H1 (cell line): ENCODE data around the gene BAIAP2. TPM values are rescaled to one million over a fixed set of nuclear protein-coding genes. Genes with fewer than 3 reads are reported as not detected.

Experiments
- CTCF ChIA-PET: fragments of 300-600 bp; sonication (Branson Sonifier 250); formaldehyde crosslinking; loops from one replicate; lab custom pipeline; 2021; ENCODE audit not compliant: partially characterized antibody; lab: Charles Lee
- POLR2A ChIA-PET: fragments of 300-600 bp; sonication (Branson Sonifier 250); formaldehyde crosslinking; loops from one replicate; lab custom pipeline; 2021; ENCODE audit warnings: inconsistent platforms; ENCODE audit not compliant: partially characterized antibody; lab: Charles Lee
- DNase-seq, 2 experiments: peaks; one replicate each; pipeline versions ENCODE4 v3.0.0 to v3.0.0-alpha.2; 2010 to 2022; ENCODE audit warnings: low spot score in 2 of 2, low read depth in 1 of 2, mixed read lengths in 1 of 2
- FAIRE-seq: peaks from 2 replicates; lab custom pipeline; 2011; peaks lifted over from hg19 to GRCh38; lab: Jason Lieb, UNC
- H2AFZ ChIP-seq: 2 replicates; pipeline ENCODE4 v1.8.1; 2012; ENCODE audit warnings: low read length, inconsistent platforms
- H2AK5ac ChIP-seq: 2 replicates; pipeline ENCODE4 v1.6.1; 2013; ENCODE audit warnings: low read depth, low read length
- H2BK120ac ChIP-seq: replicated peaks from 2 replicates; pipeline ENCODE3; 2013; ENCODE audit warnings: low read depth, low read length, inconsistent platforms
- H2BK12ac ChIP-seq: 2 replicates; pipeline ENCODE4 v1.6.1; 2013; ENCODE audit warnings: low read depth, low read length
- H2BK15ac ChIP-seq: 2 replicates; pipeline ENCODE4 v1.6.1; 2013; ENCODE audit warnings: low read length
- H2BK20ac ChIP-seq: 2 replicates; pipeline ENCODE4 v1.6.1; 2013; ENCODE audit warnings: low read length
- H2BK5ac ChIP-seq: 2 replicates; pipeline ENCODE4 v1.6.1; 2013; ENCODE audit warnings: low read depth, low read length
- H3K14ac ChIP-seq: 2 replicates; pipeline ENCODE4 v1.6.1; 2013; ENCODE audit warnings: inconsistent platforms; ENCODE audit not compliant: insufficient read length
- H3K18ac ChIP-seq: 2 replicates; pipeline ENCODE4 v1.6.1; 2013; ENCODE audit warnings: low read length; ENCODE audit errors: extremely low read depth
- H3K23ac ChIP-seq: 2 replicates; pipeline ENCODE4 v1.6.1; 2013; ENCODE audit warnings: inconsistent platforms; ENCODE audit not compliant: insufficient read length
- H3K23me2 ChIP-seq: 2 replicates; pipeline ENCODE4 v1.6.1; 2013; ENCODE audit warnings: low read depth, low read length
- H3K27ac ChIP-seq: 2 replicates; pipeline ENCODE4 v1.6.1; 2011; ENCODE audit warnings: low read depth, low read length, inconsistent platforms
- H3K27me3 ChIP-seq, 4 experiments: replicated peaks in 1 of 4; 1 replicate in 1 of 4; 2 replicates in 3 of 4; pipeline versions ENCODE4 v1.6.1 to v1.8.1; 2011 to 2013; ENCODE audit warnings: low read length in 3 of 4, mild to moderate bottlenecking in 3 of 4, inconsistent platforms in 2 of 4, mixed read lengths in 2 of 4, moderate library complexity in 1 of 4; ENCODE audit not compliant: control insufficient read depth in 3 of 4, insufficient read depth in 3 of 4; ENCODE audit errors: extremely low read depth in 1 of 4
- H3K36me3 ChIP-seq, 4 experiments: 2 replicates each; pipeline versions ENCODE4 v1.6.1 to v1.8.1; 2011 to 2013; ENCODE audit warnings: mild to moderate bottlenecking in 4 of 4, low read length in 3 of 4, moderate library complexity in 2 of 4, control low read depth in 1 of 4, inconsistent platforms in 1 of 4; ENCODE audit not compliant: insufficient read depth in 4 of 4, control insufficient read depth in 2 of 4
- H3K4ac ChIP-seq: replicated peaks from 2 replicates; pipeline ENCODE3; 2013; ENCODE audit warnings: low read length, low read depth, mixed read lengths, inconsistent platforms; ENCODE audit not compliant: insufficient read length
- H3K4me1 ChIP-seq, 4 experiments: replicated peaks in 1 of 4; 1 replicate in 1 of 4; 2 replicates in 3 of 4; pipeline versions ENCODE4 v1.6.1 to v1.8.1; 2011 to 2013; ENCODE audit warnings: low read length in 3 of 4, inconsistent platforms in 2 of 4, mixed read lengths in 1 of 4; ENCODE audit not compliant: insufficient read depth in 4 of 4, control insufficient read depth in 3 of 4
- H3K4me2 ChIP-seq, 2 experiments: 2 replicates each; pipeline versions ENCODE4 v1.6.1 to v1.8.1; 2011 to 2013; ENCODE audit warnings: low read depth in 2 of 2, low read length in 2 of 2, control low read depth in 1 of 2, inconsistent platforms in 1 of 2, mild to moderate bottlenecking in 1 of 2; ENCODE audit not compliant: insufficient read depth in 1 of 2
- H3K4me3 ChIP-seq, 4 experiments: fragments of 200-600, 300-600 bp in 1 of 4; sonication (generic), shearing (Covaris generic), sonication (Bioruptor Twin) in 1 of 4; 2 replicates each; pipeline versions ENCODE4 v1.5.1 to v1.8.1; 2011 to 2016; ENCODE audit warnings: low read length in 4 of 4, low read depth in 3 of 4, control low read depth in 2 of 4, inconsistent platforms in 2 of 4, mild to moderate bottlenecking in 2 of 4, mixed read lengths in 1 of 4, moderate library complexity in 1 of 4; ENCODE audit not compliant: insufficient read depth in 2 of 4; ENCODE audit errors: extremely low read depth in 1 of 4
- H3K56ac ChIP-seq: replicated peaks from 2 replicates; pipeline ENCODE3; 2013; ENCODE audit warnings: low read depth, mild to moderate bottlenecking, mixed read lengths, low read length, inconsistent platforms; ENCODE audit not compliant: insufficient read length
- H3K79me1 ChIP-seq: 2 replicates; pipeline ENCODE4 v1.6.1; 2013; ENCODE audit warnings: low read depth, low read length, control low read depth
- H3K79me2 ChIP-seq, 2 experiments: 2 replicates each; pipeline versions ENCODE4 v1.6.1 to v1.8.1; 2012 to 2013; ENCODE audit warnings: low read length in 2 of 2, mild to moderate bottlenecking in 2 of 2, inconsistent platforms in 1 of 2; ENCODE audit not compliant: insufficient read depth in 2 of 2, control insufficient read depth in 1 of 2
- H3K9ac ChIP-seq, 4 experiments: replicated peaks in 1 of 4; 1 replicate in 1 of 4; 2 replicates in 3 of 4; pipeline versions ENCODE4 v1.6.1 to v1.8.1; 2011 to 2013; ENCODE audit warnings: low read depth in 3 of 4, low read length in 3 of 4, control low read depth in 2 of 4, mild to moderate bottlenecking in 2 of 4, moderate library complexity in 2 of 4, inconsistent platforms in 1 of 4; ENCODE audit errors: extremely low read depth in 1 of 4
- H3K9me3 ChIP-seq, 2 experiments: 2 replicates each; pipeline versions ENCODE4 v1.6.1 to v1.8.1; 2012 to 2013; ENCODE audit warnings: mild to moderate bottlenecking in 2 of 2, moderate library complexity in 2 of 2, control low read depth in 1 of 2, inconsistent platforms in 1 of 2, low read depth in 1 of 2, low read length in 1 of 2, mixed read lengths in 1 of 2; ENCODE audit not compliant: insufficient read depth in 2 of 2
- H4K20me1 ChIP-seq, 2 experiments: replicated peaks in 1 of 2; 2 replicates each; pipeline versions ENCODE3 to v1.8.1; 2011 to 2013; ENCODE audit warnings: inconsistent platforms in 2 of 2, low read length in 2 of 2, mild to moderate bottlenecking in 1 of 2; ENCODE audit not compliant: insufficient read depth in 2 of 2, control insufficient read depth in 1 of 2
- H4K5ac ChIP-seq: 2 replicates; pipeline ENCODE4 v1.6.1; 2013; ENCODE audit warnings: low read length, low read depth, mixed read lengths, inconsistent platforms; ENCODE audit not compliant: insufficient read length
- H4K8ac ChIP-seq: 2 replicates; pipeline ENCODE4 v1.8.0; 2013; ENCODE audit warnings: mild to moderate bottlenecking, moderate library complexity, low read length, inconsistent platforms; ENCODE audit not compliant: insufficient read depth; ENCODE audit errors: extremely low read depth
- H4K91ac ChIP-seq: replicated peaks from 2 replicates; pipeline ENCODE3; 2013; ENCODE audit warnings: low read length, mixed read lengths, inconsistent platforms; ENCODE audit not compliant: insufficient read length
- EGR1 ChIP-seq: IDR thresholded peaks from 2 replicates; pipeline ENCODE4 v1.6.1; 2011; ENCODE audit warnings: low read depth, low read length, borderline replicate concordance
- KDM5A ChIP-seq: fragments of 200-600 bp; IDR thresholded peaks from 2 replicates; pipeline ENCODE4 v1.7.1; 2012; ENCODE audit warnings: mild to moderate bottlenecking, low read length, inconsistent platforms, mixed read lengths
- MAX ChIP-seq: IDR thresholded peaks from 2 replicates; pipeline ENCODE4 v1.6.1; 2012; ENCODE audit warnings: inconsistent platforms
- NANOG ChIP-seq: IDR thresholded peaks from 2 replicates; pipeline ENCODE4 v1.6.1; 2011; ENCODE audit warnings: low read length, low read depth, mild to moderate bottlenecking, inconsistent platforms; ENCODE audit not compliant: insufficient read depth, poor library complexity, severe bottlenecking
- NRF1 ChIP-seq: IDR thresholded peaks from 2 replicates; pipeline ENCODE4 v1.6.1; 2011; ENCODE audit warnings: mild to moderate bottlenecking, low read depth, low read length, improper control_type of control experiment
- PHF8 ChIP-seq: fragments of 200-600 bp; sonication (generic); conservative IDR thresholded peaks from 2 replicates; pipeline ENCODE4 v1.7.1; 2012; ENCODE audit warnings: low read depth, mild to moderate bottlenecking, inconsistent platforms, low read length, moderate library complexity
- RAD21 ChIP-seq, 2 experiments: IDR thresholded peaks in 1 of 2; conservative IDR thresholded peaks in 1 of 2; 2 replicates each; pipeline ENCODE4 v1.6.1; 2011; ENCODE audit warnings: low read depth in 2 of 2, low read length in 2 of 2, improper control_type of control experiment in 1 of 2, inconsistent platforms in 1 of 2, mild to moderate bottlenecking in 1 of 2, moderate library complexity in 1 of 2
- RXRA ChIP-seq: IDR thresholded peaks from 2 replicates; pipeline ENCODE4 v1.6.1; 2011; ENCODE audit warnings: low read depth, mild to moderate bottlenecking, low read length, moderate library complexity; ENCODE audit not compliant: insufficient read depth
- SP2 ChIP-seq: IDR thresholded peaks from 2 replicates; pipeline ENCODE4 v1.6.1; 2012; ENCODE audit warnings: mild to moderate bottlenecking, low read length, inconsistent platforms
- SUZ12 ChIP-seq: fragments of 200-600 bp; sonication (generic); IDR thresholded peaks from 2 replicates; pipeline ENCODE4 v1.6.1; 2012; ENCODE audit warnings: mild to moderate bottlenecking, inconsistent platforms, low read length, moderate library complexity, mixed read lengths
- WGBS, 2 experiments: shearing (Covaris generic) in 1 of 2; methylation state at CpG; one replicate each; pipeline versions ENCODE4 v1.1.6 to v1.1.7; 2013 to 2015; ENCODE audit warnings: low lambda C conversion rate in 2 of 2, mixed read lengths in 2 of 2, inconsistent platforms in 1 of 2, low coverage in 1 of 2, missing lambda C conversion rate in 1 of 2; ENCODE audit not compliant: insufficient replicate concordance in 2 of 2, insufficient coverage in 1 of 2, insufficient read length in 1 of 2; ENCODE audit errors: extremely low coverage in 1 of 2, missing lambda C conversion rate in 1 of 2; 5-methylcytosine and 5-hydroxymethylcytosine counted together
- polyA plus RNA-seq, 7 experiments: library from polyadenylated mRNA; depleted of rRNA in 3 of 7; stranded (reverse) in 5 of 7; unstranded in 2 of 7; fragments of >200 nt in 5 of 7; fragments of 200-250 nt in 2 of 7; gene quantifications; 1 replicate in 5 of 7; 2 replicates in 1 of 7; 4 replicates in 1 of 7; pipeline versions ENCODE4 v1.2.1 to v1.2.3, GENCODE V29; 2011 to 2013; ENCODE audit warnings: missing spikeins in 2 of 7, mixed read lengths in 2 of 7
- total RNA-seq: library from RNA; stranded (reverse); fragmentation: NEBNext Ultra II Directional; extraction: Animal tissue kit (Norgen Biotek cat#: 25700); gene quantifications from 2 replicates; pipeline ENCODE4 v1.2.1, GENCODE V29; 2021

The BAIAP2 gene
- total and polyA plus RNA-seq, 2 of the 8 experiments (the other 6 are each of a cell fraction or from before 2014, with no cell fraction given): 10.0 to 22.8 TPM

GRCh38 chr17:81046770-81047359 lies 11.9 kb downstream of the BAIAP2 start:
- H3K9ac ChIP-seq: no peak overlapping the region
- POLR2A ChIA-PET: interaction anchor here (0.9 to 9.0 kb wide), 2 partner anchors 10 to 11 kb away, joined by 3 to 42 read pairs; partner anchors contain the start of gene BAIAP2
- TF ChIP-seq NRF1 (no peak), SP2 (no peak), SUZ12 (no peak), NANOG (no peak), KDM5A (no peak), PHF8 (no peak), MAX (no peak), RXRA (no peak), RAD21 (IDR thresholded peaks at IDR 0.05 in 1 of 2, conservative IDR thresholded peaks at IDR 0.05 in 1 of 2; ENCODE audit: low read depth in 2 of 2, low read length in 2 of 2) (no peak), EGR1 (no peak)

More at GRCh38 chr17:81046770-81047359, 11.9 kb downstream of the BAIAP2 start:
- Histone ChIP-seq H3K79me1 (peaks cover 20% of the 10 kb centered on the region), H3K4me3 (no peak overlapping the region), H3K9me3 (no peaks in the 10 kb centered on the region), H4K5ac (no peak overlapping the region), H4K20me1 (peaks cover 2 to 17% of the 10 kb centered on the region in 2 experiments), H2BK12ac (no peak overlapping the region), H2AFZ (no peak overlapping the region), H3K56ac (no peak overlapping the region), H3K36me3 (no peaks in the 10 kb centered on the region; a peak in 1 of 8 replicates), H3K79me2 (peaks cover 0 to 23% of the 10 kb centered on the region in 2 experiments; a peak in 1 of 4 replicates), H2BK20ac (no peak overlapping the region), H4K8ac (no peak overlapping the region), H3K4me1 (peaks cover 0 to 3% (median 0%) of the 10 kb centered on the region in 4 experiments; a peak in 3 of 7 replicates), H2BK120ac (no peak overlapping the region), H3K23me2 (no peaks in the 10 kb centered on the region), H2AK5ac (no peak overlapping the region), H3K27me3 (no peaks in the 10 kb centered on the region), H3K14ac (no peak overlapping the region), H3K18ac (no peak overlapping the region), H3K4me2 (no peak overlapping the region), H3K27ac (no peak overlapping the region), H4K91ac (no peak overlapping the region), H2BK5ac (no peak overlapping the region; the same call in 1 of the 2 replicates), H3K4ac (no peak overlapping the region), H3K23ac (no peak overlapping the region), H2BK15ac (no peak overlapping the region)
- DNase-seq (no peak), FAIRE-seq (no peak)
- CTCF ChIA-PET: interaction anchor here (0.7 to 15.3 kb wide), 6 partner anchors 18 to 69 kb away, joined by 3 to 103 read pairs (median 4); no protein-coding TSS in a partner anchor
- WGBS, 2 experiments: 85% methylated on average over 14 of the region's 18 CpGs; no CpG with 5 or more reads in 1 of the 2 experiments
